Measurements from ENCODE around the gene MRPL58.

- peak in 4 of 6 experiments; percentile 9 to 43 (median 37) for TF ChIP-seq CTCF (IDR thresholded peaks at IDR 0.05)
- TF ChIP-seq POLR2A (IDR thresholded peaks at IDR 0.05) = no peak
These were observed 57.3 kb downstream of the MRPL58 start for GRCh38 chr17:75069783-75070182.
